ENCODE results near the gene AKNA. TPM values are rescaled to one million over a fixed set of nuclear protein-coding genes. Genes with fewer than 3 reads are reported as not detected.

AKNA gene
- total RNA-seq, 1 experiment from 2014 or later, result 20.6 TPM

DNA sequence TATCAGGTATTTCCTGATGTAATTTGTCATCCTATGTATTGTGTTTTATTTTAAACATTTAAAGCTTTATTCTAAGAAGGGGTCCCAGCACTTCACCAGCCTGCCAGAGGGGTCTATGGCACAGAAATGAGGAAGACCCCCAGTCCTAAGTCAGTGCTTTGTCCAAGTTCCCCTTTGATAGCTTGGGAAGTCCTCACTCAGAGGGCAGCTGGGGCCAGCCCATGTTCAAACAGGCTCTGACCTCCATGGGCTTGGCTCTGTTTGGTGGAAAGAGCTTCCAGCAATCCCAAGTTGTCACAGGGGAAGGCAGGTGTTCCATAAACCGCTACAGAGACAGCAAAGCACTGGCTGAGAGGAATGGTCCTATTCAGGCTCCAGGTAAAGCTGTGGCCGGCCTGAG, 26.6 kb upstream of the AKNA start:
- H3K36me3 ChIP-seq (ENCODE audit: control insufficient read depth in 1 of 2, insufficient read depth in 2 of 2, low read length in 2 of 2), result no peaks in the 10 kb centered on the region
- BruUV-seq (replicated peaks), result no TSS peak
- no peaks in the 10 kb centered on the region for H4K20me1 ChIP-seq (ENCODE audit: insufficient read depth)
- H3K27ac ChIP-seq (ENCODE audit: low read depth, low read length), result no peak overlapping the region
- no peaks in the 10 kb centered on the region for H3K27me3 ChIP-seq (ENCODE audit: insufficient read depth, low read length)
- POLR2A ChIA-PET, result no interaction called here
- no peak overlapping the region for H3K4me2 ChIP-seq (ENCODE audit: low read length)
- H3K79me2 ChIP-seq (ENCODE audit: insufficient read depth, low read length), result no peaks in the 10 kb centered on the region
- no peaks in the 10 kb centered on the region for H3K9me3 ChIP-seq (ENCODE audit: control insufficient read depth in 1 of 2, insufficient read depth in 1 of 2, low read depth in 1 of 2, low read length in 2 of 2)
- H3K9me2 ChIP-seq (ENCODE audit: insufficient read depth), result no peaks in the 10 kb centered on the region
- no peak for ATAC-seq
- CTCF ChIA-PET, result interaction anchor here (2.3 kb wide), 1 partner anchor 9 kb away, joined by 7 read pairs; no protein-coding TSS in a partner anchor
- intact Hi-C loops (cut with micrococcal nuclease), result no loop called here
- no peak for TF ChIP-seq POLR2AphosphoS5 (IDR thresholded peaks at IDR 0.05; ENCODE audit: low read depth, low read length)
- no peak for TF ChIP-seq CEBPB (IDR thresholded peaks at IDR 0.05; ENCODE audit: low read depth)
- no peak for TF ChIP-seq REST (IDR thresholded peaks at IDR 0.05; ENCODE audit: low read depth)
- TF ChIP-seq TCF7L2 (IDR thresholded peaks at IDR 0.05; ENCODE audit: borderline replicate concordance, extremely low read depth, insufficient read depth, insufficient read length), result no peak
- no peak for TF ChIP-seq ZFX (IDR thresholded peaks at IDR 0.05)
- TF ChIP-seq, protein P1, sequence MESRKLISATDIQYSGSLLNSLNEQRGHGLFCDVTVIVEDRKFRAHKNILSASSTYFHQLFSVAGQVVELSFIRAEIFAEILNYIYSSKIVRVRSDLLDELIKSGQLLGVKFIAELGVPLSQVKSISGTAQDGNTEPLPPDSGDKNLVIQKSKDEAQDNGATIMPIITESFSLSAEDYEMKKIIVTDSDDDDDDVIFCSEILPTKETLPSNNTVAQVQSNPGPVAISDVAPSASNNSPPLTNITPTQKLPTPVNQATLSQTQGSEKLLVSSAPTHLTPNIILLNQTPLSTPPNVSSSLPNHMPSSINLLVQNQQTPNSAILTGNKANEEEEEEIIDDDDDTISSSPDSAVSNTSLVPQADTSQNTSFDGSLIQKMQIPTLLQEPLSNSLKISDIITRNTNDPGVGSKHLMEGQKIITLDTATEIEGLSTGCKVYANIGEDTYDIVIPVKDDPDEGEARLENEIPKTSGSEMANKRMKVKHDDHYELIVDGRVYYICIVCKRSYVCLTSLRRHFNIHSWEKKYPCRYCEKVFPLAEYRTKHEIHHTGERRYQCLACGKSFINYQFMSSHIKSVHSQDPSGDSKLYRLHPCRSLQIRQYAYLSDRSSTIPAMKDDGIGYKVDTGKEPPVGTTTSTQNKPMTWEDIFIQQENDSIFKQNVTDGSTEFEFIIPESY (IDR thresholded peaks at IDR 0.05; ENCODE audit: extremely low read depth, insufficient replicate concordance, low read length), result no peak
- TF ChIP-seq POLR2A (IDR thresholded peaks at IDR 0.05; ENCODE audit: borderline replicate concordance, extremely low read depth, insufficient read depth, insufficient read length), result no peak
- TF ChIP-seq ELF1 (IDR thresholded peaks at IDR 0.05; ENCODE audit: borderline replicate concordance, low read depth), result no peak
- TF ChIP-seq, protein P2, sequence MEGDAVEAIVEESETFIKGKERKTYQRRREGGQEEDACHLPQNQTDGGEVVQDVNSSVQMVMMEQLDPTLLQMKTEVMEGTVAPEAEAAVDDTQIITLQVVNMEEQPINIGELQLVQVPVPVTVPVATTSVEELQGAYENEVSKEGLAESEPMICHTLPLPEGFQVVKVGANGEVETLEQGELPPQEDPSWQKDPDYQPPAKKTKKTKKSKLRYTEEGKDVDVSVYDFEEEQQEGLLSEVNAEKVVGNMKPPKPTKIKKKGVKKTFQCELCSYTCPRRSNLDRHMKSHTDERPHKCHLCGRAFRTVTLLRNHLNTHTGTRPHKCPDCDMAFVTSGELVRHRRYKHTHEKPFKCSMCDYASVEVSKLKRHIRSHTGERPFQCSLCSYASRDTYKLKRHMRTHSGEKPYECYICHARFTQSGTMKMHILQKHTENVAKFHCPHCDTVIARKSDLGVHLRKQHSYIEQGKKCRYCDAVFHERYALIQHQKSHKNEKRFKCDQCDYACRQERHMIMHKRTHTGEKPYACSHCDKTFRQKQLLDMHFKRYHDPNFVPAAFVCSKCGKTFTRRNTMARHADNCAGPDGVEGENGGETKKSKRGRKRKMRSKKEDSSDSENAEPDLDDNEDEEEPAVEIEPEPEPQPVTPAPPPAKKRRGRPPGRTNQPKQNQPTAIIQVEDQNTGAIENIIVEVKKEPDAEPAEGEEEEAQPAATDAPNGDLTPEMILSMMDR (IDR thresholded peaks at IDR 0.05 in 2 of 3, conservative IDR thresholded peaks at IDR 0.05 in 1 of 3; ENCODE audit: borderline replicate concordance in 1 of 3, insufficient read depth in 1 of 3, low read depth in 2 of 3, low read length in 2 of 3), result no peak
- no peak for TF ChIP-seq SIN3A (IDR thresholded peaks at IDR 0.05; ENCODE audit: low read depth)
- TF ChIP-seq ZNF274 (IDR thresholded peaks at IDR 0.05; ENCODE audit: low read depth, low read length), result no peak
- no peak for TF ChIP-seq SP1 (IDR thresholded peaks at IDR 0.05; ENCODE audit: low read depth)
- TF ChIP-seq EZH2phosphoT487 (IDR thresholded peaks at IDR 0.05; ENCODE audit: borderline replicate concordance), result no peak
- TF ChIP-seq MAX (IDR thresholded peaks at IDR 0.05), result no peak
- RAD21 ChIA-PET (ENCODE audit: low non-redundant PET in 1 of 2, low total read pairs in 2 of 2, uncharacterized antibody in 2 of 2, unreplicated experiment in 2 of 2), result no interaction called here
- H2AFZ ChIP-seq (ENCODE audit: low read depth, low read length, poor library complexity, severe bottlenecking), result no peak overlapping the region
- no peak overlapping the region for H3K4me3 ChIP-seq (replicated peaks in 1 of 2; ENCODE audit: low read depth in 1 of 2, low read length in 2 of 2)
- no peak for DNase-seq (ENCODE audit: low read depth, low spot score)
- H3K9ac ChIP-seq (ENCODE audit: low read length), result no peak overlapping the region
- H3K4me1 ChIP-seq (ENCODE audit: control insufficient read depth in 1 of 2, insufficient read depth in 2 of 2, low read length in 2 of 2), result no peaks in the 10 kb centered on the region
